T-helper 2 cell treated with Interferon-gamma antibody and Interleukin-4, amounts not matched to agents 100 ng/mL and 5 ng/mL, for 36 hours (primary cell): ENCODE data around the gene PALD1. TPM values are rescaled to one million over a fixed set of nuclear protein-coding genes. Genes with fewer than 3 reads are reported as not detected.

Experiments used
- intact Hi-C: fragments of 100-400 bp; cut with micrococcal nuclease; formaldehyde crosslinking; loops from one replicate; pipeline ENCODE4 v1.15.1; 2023
- total RNA-seq: library from RNA; stranded (reverse); gene quantifications from 2 replicates; pipeline ENCODE4 v1.2.3, GENCODE V29; 2022

PALD1 gene
- total RNA-seq, 1 donor from 2014 or later: 1.1 TPM

GRCh38 chr10:70535001-70535400 lies 56.4 kb downstream of the PALD1 start:
- intact Hi-C loops: no loop called here

GRCh38 chr10:70535451-70535850 lies 56.9 kb downstream of the PALD1 start:
- intact Hi-C loops: no loop called here

GRCh38 chr10:70536196-70536861 lies 57.8 kb downstream of the PALD1 start:
- intact Hi-C loops: no loop called here

GRCh38 chr10:70537398-70538194 lies 59.0 kb downstream of the PALD1 start:
- intact Hi-C loops: no loop called here

DNA sequence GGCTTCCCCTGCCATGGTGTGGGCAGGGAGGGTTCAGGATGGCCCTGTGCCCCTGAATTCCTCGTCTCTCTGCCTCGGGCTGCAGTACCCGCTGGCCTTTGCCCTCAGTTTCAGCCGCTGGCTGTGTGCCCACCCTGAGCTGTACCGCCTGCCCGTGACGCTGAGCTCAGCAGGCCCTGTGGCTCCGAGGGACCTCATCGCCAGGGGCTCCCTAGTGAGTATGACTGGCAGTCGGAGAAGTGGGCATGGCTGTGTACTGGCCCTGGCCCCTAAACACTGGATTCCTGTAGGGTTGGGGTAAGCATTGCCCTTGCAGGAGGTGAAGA lies 59.6 kb downstream of the PALD1 start:
- intact Hi-C loops: no loop called here

- intact Hi-C loops: no loop called here
Observed at GRCh38 chr10:70538731-70539338, 60.3 kb downstream of the PALD1 start.

- intact Hi-C loops: no loop called here
Observed at GRCh38 chr10:70539471-70539870, 60.9 kb downstream of the PALD1 start.

DNA sequence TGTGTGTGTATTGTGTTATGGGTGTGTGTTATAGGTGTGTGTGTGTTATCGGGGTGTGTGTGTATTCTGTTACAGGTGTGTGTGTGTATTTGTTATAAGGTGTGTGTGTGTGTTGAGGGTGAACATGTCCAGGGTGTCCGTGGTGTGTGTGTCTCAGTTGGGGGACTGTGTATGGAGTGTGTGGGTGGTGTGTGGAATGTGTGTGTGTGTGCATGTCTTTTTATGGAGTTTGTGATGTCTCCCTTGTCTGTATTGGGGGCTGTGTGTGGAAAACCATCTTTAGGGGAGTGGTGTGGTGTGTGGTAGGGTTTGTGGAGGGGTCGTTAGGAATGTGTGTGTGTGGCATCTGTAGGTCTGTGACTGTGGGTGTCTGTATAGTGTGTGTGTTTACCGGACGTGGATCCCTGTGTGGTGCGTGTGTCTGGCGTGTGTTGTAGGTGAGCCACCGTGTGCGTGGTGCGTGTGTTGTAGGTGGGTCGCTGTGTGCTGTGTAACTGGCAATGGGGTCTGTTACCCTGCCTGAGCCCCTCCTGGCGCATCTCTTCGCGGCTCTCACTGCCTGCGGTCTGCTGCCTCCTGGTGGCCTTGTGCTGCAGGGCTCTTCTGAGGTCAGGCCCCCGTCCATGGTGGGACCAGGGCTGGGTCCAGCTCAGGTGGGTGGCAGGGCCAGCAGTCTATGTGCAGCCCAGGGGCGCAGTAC lies 61.7 kb downstream of the PALD1 start:
- intact Hi-C loops: loop anchor here (1.0 kb wide), 1 partner anchor 79 kb away; no protein-coding TSS in a partner anchor

DNA sequence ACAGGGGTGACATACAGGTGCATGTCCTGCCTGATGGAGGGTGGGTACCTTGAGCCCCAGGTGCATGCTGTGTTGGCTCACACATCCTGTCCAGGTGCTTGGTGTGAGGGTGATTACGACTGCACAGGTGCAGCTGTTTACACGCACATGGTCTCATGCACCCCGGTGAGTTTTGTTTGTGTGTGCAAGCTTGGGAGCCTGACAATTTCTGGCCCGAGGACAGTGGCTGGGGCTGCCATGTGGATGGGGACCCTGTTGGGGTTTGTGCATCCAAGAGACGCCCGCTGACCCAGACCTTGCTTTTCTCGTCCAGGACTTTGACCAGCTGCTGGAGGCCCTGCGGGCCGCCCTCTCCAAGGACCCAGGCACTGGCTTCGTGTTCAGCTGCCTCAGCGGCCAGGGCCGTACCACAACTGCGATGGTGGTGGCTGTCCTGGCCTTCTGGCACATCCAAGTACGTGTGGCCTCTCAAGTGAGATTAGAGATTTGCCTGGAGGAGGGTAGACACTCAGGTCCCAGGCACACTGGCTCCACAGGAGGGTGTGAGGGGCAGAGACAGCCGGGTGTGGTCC lies 62.3 kb downstream of the PALD1 start:
- intact Hi-C loops: loop anchor here (1.0 kb wide), 1 partner anchor 80 kb away; no protein-coding TSS in a partner anchor

GRCh38 chr10:70541736-70542564 lies 63.4 kb downstream of the PALD1 start:
- intact Hi-C loops: no loop called here

DNA sequence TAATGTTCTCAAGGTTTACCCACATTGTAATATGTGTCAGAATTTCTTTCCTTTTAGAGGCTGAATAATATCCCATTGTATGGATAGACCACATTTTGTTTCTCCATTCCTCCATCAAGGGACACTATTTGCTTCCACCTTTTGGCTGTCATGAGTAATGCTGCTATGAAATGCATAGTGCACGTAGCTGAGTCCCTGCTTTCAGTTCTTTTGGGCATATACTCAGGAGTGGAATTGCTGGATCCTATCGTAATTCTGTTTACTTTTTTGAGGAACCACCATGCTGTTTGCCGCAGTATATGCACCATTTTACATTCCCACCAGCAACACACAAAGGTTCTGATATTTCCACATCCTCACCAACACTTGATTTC lies 64.0 kb downstream of the PALD1 start:
- intact Hi-C loops: no loop called here

- intact Hi-C loops: no loop called here
Observed at GRCh38 chr10:70543911-70544310, 65.3 kb downstream of the PALD1 start.

- intact Hi-C loops: no loop called here
Observed at GRCh38 chr10:70544431-70545340, 66.1 kb downstream of the PALD1 start.

- intact Hi-C loops: no loop called here
Observed at GRCh38 chr10:70546584-70546983, 68.0 kb downstream of the PALD1 start.

- intact Hi-C loops: no loop called here
Observed at GRCh38 chr10:70549351-70549961, 70.9 kb downstream of the PALD1 start.

DNA sequence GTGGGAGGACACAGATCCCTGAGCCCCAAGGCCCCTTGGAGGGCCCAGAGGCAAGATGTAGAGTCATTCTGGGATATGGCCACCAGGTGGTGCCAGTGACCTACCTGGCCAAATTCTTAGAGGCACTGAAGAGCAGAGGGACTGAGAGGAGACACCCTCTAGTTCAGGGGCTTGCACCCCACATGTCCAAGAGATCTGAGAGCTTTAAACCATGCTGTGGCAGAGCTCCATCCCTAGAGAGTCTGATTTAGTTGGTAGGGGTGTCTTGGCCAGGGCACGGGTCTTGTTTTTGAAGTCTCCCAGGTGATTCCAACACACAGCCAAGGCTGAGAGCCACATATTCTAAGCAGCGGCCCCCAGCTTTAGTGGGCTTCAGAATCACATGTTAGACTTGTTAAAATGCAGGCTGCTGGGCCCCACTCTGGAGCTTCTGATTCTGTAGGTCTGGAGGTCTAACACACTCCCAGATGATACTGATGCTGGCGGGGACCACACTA lies 71.4 kb downstream of the PALD1 start:
- intact Hi-C loops: loop anchor here (1.0 kb wide), 2 partner anchors 209 to 330 kb away; no protein-coding TSS in a partner anchor

DNA sequence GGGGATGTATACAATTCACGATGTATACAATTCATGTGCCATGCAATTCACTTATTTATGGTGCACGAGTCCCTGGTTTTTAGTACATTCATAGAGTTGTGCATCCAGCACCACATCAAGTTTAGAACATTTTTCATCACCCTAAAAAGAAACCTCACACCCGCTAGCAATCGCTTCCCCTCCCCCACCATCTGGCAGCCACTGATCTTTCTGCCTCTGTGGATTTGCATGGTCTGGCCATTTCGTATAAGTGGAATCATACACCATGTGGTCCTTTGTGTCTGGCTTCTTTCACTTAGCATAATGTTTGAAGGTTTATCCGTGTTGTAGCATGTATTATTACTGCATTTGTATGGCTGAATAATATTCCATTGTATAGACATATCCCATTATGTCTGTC lies 71.9 kb downstream of the PALD1 start:
- intact Hi-C loops: loop anchor here (1.0 kb wide), 2 partner anchors 209 to 330 kb away; no protein-coding TSS in a partner anchor

- intact Hi-C loops: no loop called here
Observed at GRCh38 chr10:70551466-70551865, 72.9 kb downstream of the PALD1 start.

- intact Hi-C loops: no loop called here
Observed at GRCh38 chr10:70551971-70552422, 73.4 kb downstream of the PALD1 start.
